HepG2 (cell line): Measurements from ENCODE around the gene SUMO1. TPM values are rescaled to one million over a fixed set of nuclear protein-coding genes. Genes with fewer than 3 reads are reported as not detected.

ENCODE experiments used
- ATAC-seq: fragments of 200-7000 bp; cut with Tn5 transposase; 3 replicates; pipeline ENCODE4 v1.9.1; 2020; ENCODE audit warnings: mild to moderate bottlenecking, moderate library complexity
- BruUV-seq: library from RNA; stranded (reverse); fragments of 400-500 nt; replicated peaks from 2 replicates; lab custom pipeline; 2021; lab: Mats Ljungman, UMichigan
- CTCF ChIA-PET: fragments of 300-600 bp; formaldehyde crosslinking; extraction: SDS; loops from one replicate; lab custom pipeline; 2021; ENCODE audit warnings: low total read pairs, inconsistent platforms, low intra/inter-chr PET ratio; lab: Yijun Ruan, JAX
- POLR2A ChIA-PET: fragments of 350-600 bp; sonication (Branson Sonifier 250); formaldehyde crosslinking; loops from one replicate; lab custom pipeline; 2020; ENCODE audit warnings: antibody characterized with exemption, inconsistent platforms; lab: Yijun Ruan, JAX
- DNase-seq: peaks from one replicate; pipeline ENCODE4 v3.0.0-alpha.2; 2015; ENCODE audit warnings: low spot score
- FAIRE-seq: peaks from 3 replicates; lab custom pipeline; 2011; peaks lifted over from hg19 to GRCh38; lab: Jason Lieb, UNC
- H2AFZ ChIP-seq: one replicate; pipeline ENCODE4 v1.6.1; 2011; ENCODE audit warnings: low read length, inconsistent platforms
- H3K27ac ChIP-seq: fragments of 300-600 bp; 3 replicates; pipeline ENCODE4 v1.8.0; 2011; ENCODE audit warnings: mixed run types, mild to moderate bottlenecking, mixed read lengths, low read length, inconsistent platforms; ENCODE audit not compliant: insufficient read depth; ENCODE audit errors: extremely low read length
- H3K27me3 ChIP-seq, 2 experiments: fragments of 200-600 bp in 1 of 2; 2 replicates in 1 of 2; 3 replicates in 1 of 2; pipeline versions ENCODE4 v1.6.0 to v1.8.0; 2011; ENCODE audit warnings: low read length in 2 of 2, mild to moderate bottlenecking in 2 of 2, moderate library complexity in 2 of 2, inconsistent platforms in 1 of 2; ENCODE audit not compliant: insufficient read depth in 2 of 2, control insufficient read depth in 1 of 2
- H3K36me3 ChIP-seq, 2 experiments: fragments of 200-600 bp in 1 of 2; replicated peaks in 1 of 2; 2 replicates in 1 of 2; 3 replicates in 1 of 2; pipeline versions ENCODE4 v1.5.1 to v1.8.0; 2011; ENCODE audit warnings: low read length in 2 of 2, inconsistent platforms in 1 of 2; ENCODE audit not compliant: insufficient read depth in 2 of 2, control insufficient read depth in 1 of 2
- H3K4me1 ChIP-seq: 2 replicates; pipeline ENCODE4 v1.5.1; 2012; ENCODE audit warnings: low read length, inconsistent platforms; ENCODE audit not compliant: insufficient read depth
- H3K4me2 ChIP-seq: 2 replicates; pipeline ENCODE4 v1.6.0; 2011; ENCODE audit warnings: low read depth, low read length, inconsistent platforms
- H3K4me3 ChIP-seq, 3 experiments: fragments of 200-600 bp in 1 of 3; sonication (generic), shearing (Covaris generic) in 1 of 3; replicated peaks in 1 of 3; 2 replicates each; pipeline ENCODE4 v1.5.1; 2011 to 2016; ENCODE audit warnings: low read length in 3 of 3, inconsistent platforms in 2 of 3, low read depth in 2 of 3, mild to moderate bottlenecking in 2 of 3, control low read depth in 1 of 3, mixed read lengths in 1 of 3; ENCODE audit not compliant: insufficient read depth in 1 of 3
- H3K79me2 ChIP-seq: one replicate; pipeline ENCODE4 v1.6.1; 2011; ENCODE audit warnings: low read length, inconsistent platforms; ENCODE audit not compliant: insufficient read depth
- H3K9ac ChIP-seq: 2 replicates; pipeline ENCODE4 v1.6.0; 2011; ENCODE audit warnings: mild to moderate bottlenecking, low read depth, low read length, inconsistent platforms; ENCODE audit not compliant: insufficient read depth
- H3K9me3 ChIP-seq: 2 replicates; pipeline ENCODE4 v1.5.1; 2012; ENCODE audit warnings: mild to moderate bottlenecking, low read length
- H4K20me1 ChIP-seq: 2 replicates; pipeline ENCODE4 v1.6.0; 2011; ENCODE audit warnings: inconsistent platforms, mild to moderate bottlenecking, low read length, moderate library complexity; ENCODE audit not compliant: insufficient read depth
- BCL6 ChIP-seq: IDR thresholded peaks from 2 replicates; pipeline ENCODE4 v1.6.1; 2016; ENCODE audit warnings: missing genetic modification reagents, missing compliant biosample characterization
- CHCHD3 ChIP-seq: sonication (generic); formaldehyde crosslinking; IDR thresholded peaks from 2 replicates; pipeline ENCODE4 v1.8.0; 2022; ENCODE audit warnings: mild to moderate bottlenecking, missing genetic modification reagents, moderate library complexity
- EED ChIP-seq: sonication (generic); formaldehyde crosslinking; IDR thresholded peaks from 2 replicates; pipeline ENCODE4 v1.5.0; 2020; ENCODE audit warnings: mild to moderate bottlenecking, missing genetic modification reagents
- ERF ChIP-seq: IDR thresholded peaks from 2 replicates; pipeline ENCODE4 v1.6.1; 2018; ENCODE audit warnings: missing biosample characterization, missing genetic modification reagents
- GPBP1L1 ChIP-seq: sonication (generic); formaldehyde crosslinking; IDR thresholded peaks from 2 replicates; pipeline ENCODE4 v1.5.0; 2020; ENCODE audit warnings: mild to moderate bottlenecking, missing genetic modification reagents
- HMG20A ChIP-seq: IDR thresholded peaks from 2 replicates; pipeline ENCODE4 v1.6.1; 2016; ENCODE audit warnings: borderline replicate concordance
- HMG20B ChIP-seq: conservative IDR thresholded peaks from 2 replicates; pipeline ENCODE4 v1.6.1; 2016; ENCODE audit warnings: missing genetic modification reagents, missing compliant biosample characterization
- HOXA9 ChIP-seq: sonication (generic); formaldehyde crosslinking; IDR thresholded peaks from 2 replicates; pipeline ENCODE4 v1.8.1; 2022; ENCODE audit warnings: missing genetic modification reagents, mild to moderate bottlenecking, moderate library complexity, borderline replicate concordance
- MAFK ChIP-seq, 2 experiments: IDR thresholded peaks in 1 of 2; conservative IDR thresholded peaks in 1 of 2; 2 replicates each; pipeline ENCODE4 v1.6.1; 2011; ENCODE audit warnings: improper control_type of control experiment in 2 of 2, low read length in 2 of 2
- NPAS2 ChIP-seq: sonication (generic); formaldehyde crosslinking; IDR thresholded peaks from 2 replicates; pipeline ENCODE4 v1.8.0; 2022; ENCODE audit warnings: mild to moderate bottlenecking, missing genetic modification reagents, borderline replicate concordance
- PCBP1 ChIP-seq: fragments of 200-400 bp; formaldehyde crosslinking; IDR thresholded peaks from 2 replicates; pipeline ENCODE4 v1.6.1; 2017; ENCODE audit warnings: mild to moderate bottlenecking, low read depth, low read length, borderline replicate concordance
- PHF5A ChIP-seq: IDR thresholded peaks from one replicate; pipeline ENCODE4 v1.6.1; 2018; ENCODE audit warnings: low read depth, missing genetic modification reagents; ENCODE audit not compliant: unreplicated experiment
- ZNF160 ChIP-seq: sonication (generic); formaldehyde crosslinking; IDR thresholded peaks from 2 replicates; pipeline ENCODE4 v1.8.0; 2022; ENCODE audit warnings: mild to moderate bottlenecking, inconsistent platforms, missing genetic modification reagents
- WGBS: methylation state at CpG from one replicate; pipeline ENCODE4 v1.1.6; 2017; ENCODE audit warnings: low lambda C conversion rate; 5-methylcytosine and 5-hydroxymethylcytosine counted together
- in situ Hi-C: cut with HindIII; loops from 2 replicates; pipeline ENCODE4 v1.10.0; 2017; ENCODE audit warnings: low pct_unique_long_range_greater_than_20kb; ENCODE audit not compliant: extremely low pct_ligation_motif_present
- intact Hi-C: fragments of 100-400 bp; cut with micrococcal nuclease; formaldehyde crosslinking; loops from one replicate; pipeline ENCODE4 v1.10.0; 2022; ENCODE audit not compliant: unreplicated experiment
- polyA plus RNA-seq, 8 experiments: library from polyadenylated mRNA; depleted of rRNA in 3 of 8; stranded (reverse) in 7 of 8; unstranded in 1 of 8; fragments of >200 nt; fragmentation: Illumina TruSeq in 4 of 8; extraction: Trizol in 4 of 8; gene quantifications; 2 replicates each; pipeline versions ENCODE4 v1.2.1 to v1.2.3, GENCODE V29; 2011 to 2016; ENCODE audit warnings: low read depth in 4 of 8, missing spikeins in 1 of 8, mixed read lengths in 1 of 8; ENCODE audit not compliant: insufficient read depth in 1 of 8
- total RNA-seq, 5 experiments: library from RNA; depleted of rRNA; stranded (reverse); fragments of >200 nt; fragmentation: Illumina TruSeq; extraction: Trizol; gene quantifications; 2 replicates each; pipeline ENCODE4 v1.2.3, GENCODE V29; 2016; ENCODE audit warnings: low read depth in 1 of 5
- TF ChIP-seq, protein P1 (sequence below), 2 experiments: sonication (generic) in 1 of 2; formaldehyde crosslinking in 1 of 2; IDR thresholded peaks; 2 replicates each; pipeline versions ENCODE4 v1.4.0 to v1.6.1; 2016 to 2020; ENCODE audit warnings: borderline replicate concordance in 1 of 2, low read depth in 1 of 2, mild to moderate bottlenecking in 1 of 2, missing genetic modification reagents in 1 of 2

The SUMO1 gene
- total and polyA plus RNA-seq, 2 of the 13 experiments (the other 11 are each of a cell fraction or from before 2014, with no cell fraction given), result 101 to 173 TPM

DNA sequence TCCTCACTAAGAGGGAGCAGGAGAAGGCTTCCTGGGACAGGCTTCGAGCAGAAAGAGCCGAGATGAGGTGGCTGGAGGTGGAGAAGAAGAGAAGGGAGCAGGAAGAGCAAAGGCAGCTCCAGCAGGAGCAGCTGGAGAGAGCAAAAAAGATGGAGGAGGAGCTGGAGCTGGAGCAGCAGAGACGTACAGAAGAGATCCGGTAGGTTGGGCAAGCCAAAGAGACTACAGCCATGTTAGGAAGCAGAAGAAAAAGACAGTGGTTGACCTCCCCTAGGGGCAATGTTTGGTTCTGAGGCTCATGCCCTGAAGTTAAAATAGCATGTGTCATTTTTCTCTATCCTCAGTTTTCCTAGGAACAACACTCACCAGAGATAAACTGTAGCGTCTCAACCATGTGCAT is 45.1 kb downstream of the SUMO1 start:
- H3K4me2 ChIP-seq, result no peak overlapping the region; the same call in 1 of the 2 replicates
- H4K20me1 ChIP-seq, result no peaks in the 10 kb centered on the region
- H3K9ac ChIP-seq, result no peak overlapping the region
- CTCF ChIA-PET, result no interaction called here
- in situ Hi-C loops (no loop called here), intact Hi-C loops (no loop called here)
- no peak overlapping the region for H3K4me3 ChIP-seq
- WGBS, result 46% methylated on average over 5 of the region's 5 CpGs
- peaks cover under 1% of the 10 kb centered on the region for H3K4me1 ChIP-seq
- H3K9me3 ChIP-seq, result no peaks in the 10 kb centered on the region
- no peaks in the 10 kb centered on the region for H3K79me2 ChIP-seq
- H3K27me3 ChIP-seq, result no peaks in the 10 kb centered on the region
- no peak overlapping the region for H3K27ac ChIP-seq
- POLR2A ChIA-PET, result no interaction called here
- H2AFZ ChIP-seq, result no peak overlapping the region
- no peak for FAIRE-seq
- TF ChIP-seq ERF (CRISPR knock-in tag) (no peak), ZNF160 (CRISPR knock-in tag) (no peak), PHF5A (CRISPR knock-in tag) (no peak), GPBP1L1 (CRISPR knock-in tag) (no peak), CHCHD3 (CRISPR knock-in tag) (no peak), MAFK (conservative IDR thresholded peaks at IDR 0.05 in 1 of 2, IDR thresholded peaks at IDR 0.05 in 1 of 2; ENCODE audit: low read length in 2 of 2) (no peak), NPAS2 (no peak)
- DNase-seq, result no peak
- BruUV-seq, result no TSS peak
- peak; percentile 60 for ATAC-seq
- no peaks in the 10 kb centered on the region for H3K36me3 ChIP-seq

DNA sequence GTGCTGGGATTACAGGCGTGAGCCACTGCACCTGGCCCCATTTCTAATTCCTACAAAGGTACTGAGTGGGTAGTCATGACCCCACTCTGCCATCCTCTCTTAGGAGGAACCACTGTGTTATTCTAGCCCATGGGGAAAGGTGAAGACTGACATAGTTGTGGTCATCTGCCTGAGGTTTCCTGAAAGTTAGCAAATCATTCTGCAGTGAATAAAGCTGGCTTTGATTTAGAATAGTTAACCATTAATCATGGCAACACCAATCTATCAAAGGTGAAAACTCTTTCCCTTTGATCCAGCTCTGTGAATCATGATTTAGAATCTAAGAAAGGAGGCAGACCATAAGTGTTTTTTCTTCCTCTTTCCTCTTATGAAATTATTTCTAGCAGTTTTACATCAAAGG is 50.8 kb downstream of the SUMO1 start:
- Histone ChIP-seq H3K9me3 (no peaks in the 10 kb centered on the region), H3K27me3 (no peaks in the 10 kb centered on the region), H3K4me3 (no peak overlapping the region), H3K9ac (no peak overlapping the region), H3K79me2 (no peaks in the 10 kb centered on the region), H2AFZ (no peak overlapping the region), H3K4me2 (no peak overlapping the region), H3K27ac (no peak overlapping the region), H3K4me1 (peaks cover 42% of the 10 kb centered on the region), H4K20me1 (no peaks in the 10 kb centered on the region), H3K36me3 (no peaks in the 10 kb centered on the region)
- in situ Hi-C loops (loop anchor here (10.0 kb wide), 1 partner anchor 393 kb away; no protein-coding TSS in a partner anchor), intact Hi-C loops (no loop called here)
- ChIA-PET CTCF (no interaction called here), POLR2A (no interaction called here)
- ATAC-seq (peak; percentile 71), FAIRE-seq (no peak), DNase-seq (peak; percentile 66)
- no TSS peak for BruUV-seq
- WGBS, result 0% methylated on average over 1 of the region's 1 CpG
- TF ChIP-seq PCBP1 (no peak), HOXA9 (CRISPR knock-in tag) (no peak), HMG20B (CRISPR knock-in tag) (peak; percentile 51; the same call in 1 of the 2 replicates), EED (no peak), HMG20A (CRISPR knock-in tag) (peak; percentile 89), BCL6 (CRISPR knock-in tag) (peak; percentile 55)
- TF ChIP-seq, protein P1, sequence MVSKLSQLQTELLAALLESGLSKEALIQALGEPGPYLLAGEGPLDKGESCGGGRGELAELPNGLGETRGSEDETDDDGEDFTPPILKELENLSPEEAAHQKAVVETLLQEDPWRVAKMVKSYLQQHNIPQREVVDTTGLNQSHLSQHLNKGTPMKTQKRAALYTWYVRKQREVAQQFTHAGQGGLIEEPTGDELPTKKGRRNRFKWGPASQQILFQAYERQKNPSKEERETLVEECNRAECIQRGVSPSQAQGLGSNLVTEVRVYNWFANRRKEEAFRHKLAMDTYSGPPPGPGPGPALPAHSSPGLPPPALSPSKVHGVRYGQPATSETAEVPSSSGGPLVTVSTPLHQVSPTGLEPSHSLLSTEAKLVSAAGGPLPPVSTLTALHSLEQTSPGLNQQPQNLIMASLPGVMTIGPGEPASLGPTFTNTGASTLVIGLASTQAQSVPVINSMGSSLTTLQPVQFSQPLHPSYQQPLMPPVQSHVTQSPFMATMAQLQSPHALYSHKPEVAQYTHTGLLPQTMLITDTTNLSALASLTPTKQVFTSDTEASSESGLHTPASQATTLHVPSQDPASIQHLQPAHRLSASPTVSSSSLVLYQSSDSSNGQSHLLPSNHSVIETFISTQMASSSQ (IDR thresholded peaks at IDR 0.05; ENCODE audit: low read depth), result peak; percentile 75
- TF ChIP-seq, protein P1 (CRISPR knock-in tag; IDR thresholded peaks at IDR 0.05; ENCODE audit: borderline replicate concordance), result peak; percentile 43; the same call in 1 of the 2 replicates
